Activated CD4-positive, alpha-beta T cell treated with anti-CD3 and anti-CD28 coated beads for 36 hours (primary cell): ENCODE measurements around the gene DENND2C. TPM values are rescaled to one million over a fixed set of nuclear protein-coding genes. Genes with fewer than 3 reads are reported as not detected.

Source experiments
- ATAC-seq: fragments of 200-7000 bp; cut with Tn5 transposase; one replicate; pipeline ENCODE4 v1.10.0; 2021; ENCODE audit warnings: mild to moderate bottlenecking, moderate library complexity
- CTCF ChIA-PET: fragments of 350-600 bp; sonication (Branson Sonifier 250); formaldehyde crosslinking; loops from one replicate; lab custom pipeline; 2021; ENCODE audit warnings: antibody characterized with exemption; lab: Charles Lee
- POLR2A ChIA-PET: fragments of 350-600 bp; sonication (Branson Sonifier 250); formaldehyde crosslinking; loops from one replicate; lab custom pipeline; 2021; ENCODE audit warnings: antibody characterized with exemption, inconsistent platforms; lab: Charles Lee
- DNase-seq: peaks from one replicate; pipeline ENCODE4 v3.0.0-alpha.2; 2020
- H3K27ac Mint-ChIP-seq: one replicate; pipeline ENCODE4 v1.8.0; 2021; ENCODE audit warnings: mixed read lengths
- H3K27me3 Mint-ChIP-seq: one replicate; pipeline ENCODE4 v1.8.0; 2021; ENCODE audit warnings: mixed read lengths
- H3K36me3 Mint-ChIP-seq: one replicate; pipeline ENCODE4 v1.8.0; 2021; ENCODE audit warnings: low read depth, mixed read lengths
- H3K4me1 Mint-ChIP-seq: one replicate; pipeline ENCODE4 v1.8.0; 2021; ENCODE audit warnings: mixed read lengths
- H3K4me3 Mint-ChIP-seq: one replicate; pipeline ENCODE4 v1.8.0; 2021; ENCODE audit warnings: mild to moderate bottlenecking, moderate library complexity, mixed read lengths
- H3K9me3 Mint-ChIP-seq: one replicate; pipeline ENCODE4 v1.8.0; 2021; ENCODE audit warnings: low read depth, mixed read lengths
- intact Hi-C, 2 experiments: fragments of 100-400 bp; cut with DNase I in 1 of 2; cut with micrococcal nuclease in 1 of 2; formaldehyde crosslinking; loops; one replicate each; pipeline versions ENCODE4 v1.14.2 to v1.15.1; 2022 to 2024; cut with DNase I, micrococcal nuclease
- total RNA-seq, 2 experiments: library from RNA; stranded (reverse); gene quantifications; one replicate each; pipeline ENCODE4 v1.2.3, GENCODE V29; 2021

DENND2C gene
- total RNA-seq, 2 experiments from 2014 or later, result 0.65 to 0.73 TPM

- POLR2A ChIA-PET, result no interaction called here
- H3K4me3 Mint-ChIP-seq, result no peak overlapping the region
- CTCF ChIA-PET, result interaction anchor here (1.0 kb wide), 1 partner anchor 700 kb away, joined by 3 read pairs; no protein-coding TSS in a partner anchor
Observed at GRCh38 chr1:114648503-114648902, 21.3 kb downstream of the DENND2C start.

GRCh38 chr1:114641377-114641776 lies 28.5 kb downstream of the DENND2C start:
- intact Hi-C loops, result no loop called here
- Mint-ChIP-seq H3K4me1 (no peaks in the 10 kb centered on the region), H3K27me3 (no peaks in the 10 kb centered on the region), H3K27ac (no peak overlapping the region), H3K36me3 (no peaks in the 10 kb centered on the region), H3K4me3 (no peak overlapping the region), H3K9me3 (no peaks in the 10 kb centered on the region)
- POLR2A ChIA-PET, result no interaction called here
- CTCF ChIA-PET, result interaction anchor here (0.8 to 1.4 kb wide), 2 partner anchors 10 to 19 kb away, joined by 3 to 4 read pairs; no protein-coding TSS in a partner anchor
- DNase-seq (no peak), ATAC-seq (no peak)

More at GRCh38 chr1:114648503-114648902, 21.3 kb downstream of the DENND2C start:
- no peaks in the 10 kb centered on the region for H3K4me1 Mint-ChIP-seq
- H3K36me3 Mint-ChIP-seq, result no peaks in the 10 kb centered on the region
- ATAC-seq, result no peak
- H3K27me3 Mint-ChIP-seq, result no peaks in the 10 kb centered on the region
- H3K27ac Mint-ChIP-seq, result no peak overlapping the region
- H3K9me3 Mint-ChIP-seq, result no peaks in the 10 kb centered on the region
- no peak for DNase-seq
- intact Hi-C loops, result no loop called here

- Mint-ChIP-seq H3K27me3 (peaks cover under 1% of the 10 kb centered on the region), H3K36me3 (no peaks in the 10 kb centered on the region), H3K27ac (no peak overlapping the region), H3K9me3 (no peaks in the 10 kb centered on the region), H3K4me1 (no peaks in the 10 kb centered on the region), H3K4me3 (no peak overlapping the region)
- ATAC-seq, result no peak
- intact Hi-C loops, result no loop called here
- POLR2A ChIA-PET, result no interaction called here
- no peak for DNase-seq
- CTCF ChIA-PET, result interaction anchor here (0.8 to 1.1 kb wide), 2 partner anchors 11 to 59 kb away, joined by 3 read pairs; no protein-coding TSS in a partner anchor
Observed at GRCh38 chr1:114638910-114639309, 30.9 kb downstream of the DENND2C start.

- intact Hi-C loops, result no loop called here
- Mint-ChIP-seq H3K4me1 (no peaks in the 10 kb centered on the region), H3K9me3 (no peaks in the 10 kb centered on the region), H3K4me3 (no peak overlapping the region), H3K27ac (no peak overlapping the region), H3K27me3 (peaks cover 9% of the 10 kb centered on the region), H3K36me3 (no peaks in the 10 kb centered on the region)
- CTCF ChIA-PET, result no interaction called here
- DNase-seq, result no peak
- no peak for ATAC-seq
- POLR2A ChIA-PET, result interaction anchor here (0.6 kb wide), 1 partner anchor 10 kb away, joined by 7 read pairs; no protein-coding TSS in a partner anchor
Observed at GRCh38 chr1:114632427-114632826, 37.4 kb downstream of the DENND2C start.

- intact Hi-C loops, result no loop called here
- H3K9me3 Mint-ChIP-seq, result no peaks in the 10 kb centered on the region
- ChIA-PET CTCF (no interaction called here), POLR2A (no interaction called here)
- no peaks in the 10 kb centered on the region for H3K36me3 Mint-ChIP-seq
- H3K27ac Mint-ChIP-seq, result no peak overlapping the region
- DNase-seq (no peak), ATAC-seq (no peak)
- peaks cover 10% of the 10 kb centered on the region for H3K27me3 Mint-ChIP-seq
- H3K4me3 Mint-ChIP-seq, result no peak overlapping the region
- no peaks in the 10 kb centered on the region for H3K4me1 Mint-ChIP-seq
Observed at GRCh38 chr1:114627107-114627506, 42.7 kb downstream of the DENND2C start.

- Mint-ChIP-seq H3K4me3 (no peak overlapping the region), H3K36me3 (no peaks in the 10 kb centered on the region), H3K27me3 (peaks cover 7% of the 10 kb centered on the region), H3K27ac (no peak overlapping the region), H3K9me3 (no peaks in the 10 kb centered on the region), H3K4me1 (no peaks in the 10 kb centered on the region)
- intact Hi-C loops, result no loop called here
- ChIA-PET CTCF (interaction anchor here (0.6 to 1.9 kb wide), 3 partner anchors 10 to 31 kb away, joined by 3 to 4 read pairs (median 3); no protein-coding TSS in a partner anchor), POLR2A (no interaction called here)
- DNase-seq, result no peak
- ATAC-seq, result no peak
Observed at GRCh38 chr1:114623364-114623763, 46.5 kb downstream of the DENND2C start.

- intact Hi-C loops, result no loop called here
- H3K4me3 Mint-ChIP-seq, result no peak overlapping the region
- ChIA-PET CTCF (interaction anchor here (0.5 to 1.2 kb wide), 4 partner anchors 41 to 555 kb away, joined by 3 read pairs; no protein-coding TSS in a partner anchor), POLR2A (no interaction called here)
- H3K4me1 Mint-ChIP-seq, result no peaks in the 10 kb centered on the region
- H3K27me3 Mint-ChIP-seq, result peaks cover 4% of the 10 kb centered on the region
- DNase-seq (no peak), ATAC-seq (no peak)
- no peaks in the 10 kb centered on the region for H3K9me3 Mint-ChIP-seq
- H3K36me3 Mint-ChIP-seq, result peaks cover 2% of the 10 kb centered on the region
- H3K27ac Mint-ChIP-seq, result no peak overlapping the region
Observed at GRCh38 chr1:114620419-114620818, 49.4 kb downstream of the DENND2C start.

- POLR2A ChIA-PET, result no interaction called here
- Mint-ChIP-seq H3K36me3 (peaks cover 2% of the 10 kb centered on the region), H3K4me3 (no peak overlapping the region), H3K4me1 (no peaks in the 10 kb centered on the region), H3K9me3 (no peaks in the 10 kb centered on the region), H3K27ac (no peak overlapping the region), H3K27me3 (peaks cover 4% of the 10 kb centered on the region)
- DNase-seq, result no peak
- CTCF ChIA-PET, result interaction anchor here (1.4 kb wide), 1 partner anchor 272 kb away, joined by 3 read pairs; no protein-coding TSS in a partner anchor
- no peak for ATAC-seq
- intact Hi-C loops, result loop anchor here in 1 of 2 experiments (10.0 kb wide), 1 partner anchor 244 kb away; no protein-coding TSS in a partner anchor
Observed at GRCh38 chr1:114618606-114619005, 51.2 kb downstream of the DENND2C start.

- H3K27me3 Mint-ChIP-seq, result no peaks in the 10 kb centered on the region
- no peaks in the 10 kb centered on the region for H3K4me1 Mint-ChIP-seq
- H3K9me3 Mint-ChIP-seq, result no peaks in the 10 kb centered on the region
- ChIA-PET CTCF (no interaction called here), POLR2A (no interaction called here)
- intact Hi-C loops, result loop anchor here in 1 of 2 experiments (10.0 kb wide), 1 partner anchor 236 kb away; no protein-coding TSS in a partner anchor
- H3K36me3 Mint-ChIP-seq, result no peaks in the 10 kb centered on the region
- no peak overlapping the region for H3K4me3 Mint-ChIP-seq
- ATAC-seq (no peak), DNase-seq (no peak)
- H3K27ac Mint-ChIP-seq, result no peak overlapping the region
Observed at GRCh38 chr1:114610546-114611245, 59.2 kb downstream of the DENND2C start.

- DNase-seq (no peak), ATAC-seq (no peak)
- no peak overlapping the region for H3K27ac Mint-ChIP-seq
- no peaks in the 10 kb centered on the region for H3K36me3 Mint-ChIP-seq
- intact Hi-C loops, result loop anchor here in 1 of 2 experiments (10.0 kb wide), 1 partner anchor 235 kb away; no protein-coding TSS in a partner anchor
- no peaks in the 10 kb centered on the region for H3K27me3 Mint-ChIP-seq
- H3K4me3 Mint-ChIP-seq, result no peak overlapping the region
- no peaks in the 10 kb centered on the region for H3K9me3 Mint-ChIP-seq
- no peaks in the 10 kb centered on the region for H3K4me1 Mint-ChIP-seq
- ChIA-PET POLR2A (no interaction called here), CTCF (no interaction called here)
Observed at GRCh38 chr1:114609826-114610225, 60.0 kb downstream of the DENND2C start.

GRCh38 chr1:114609026-114609425 lies 60.8 kb downstream of the DENND2C start:
- Mint-ChIP-seq H3K27me3 (no peaks in the 10 kb centered on the region), H3K36me3 (peaks cover 3% of the 10 kb centered on the region), H3K4me3 (no peak overlapping the region), H3K9me3 (no peaks in the 10 kb centered on the region), H3K4me1 (no peaks in the 10 kb centered on the region), H3K27ac (no peak overlapping the region)
- intact Hi-C loops, result no loop called here
- DNase-seq, result no peak
- ATAC-seq, result no peak
- ChIA-PET CTCF (no interaction called here), POLR2A (no interaction called here)

- Mint-ChIP-seq H3K9me3 (no peaks in the 10 kb centered on the region), H3K36me3 (peaks cover 4% of the 10 kb centered on the region), H3K4me3 (no peak overlapping the region), H3K27me3 (no peaks in the 10 kb centered on the region), H3K4me1 (no peaks in the 10 kb centered on the region), H3K27ac (no peak overlapping the region)
- intact Hi-C loops, result no loop called here
- CTCF ChIA-PET, result interaction anchor here (1.2 kb wide), 1 partner anchor 12 kb away, joined by 3 read pairs; no protein-coding TSS in a partner anchor
- DNase-seq, result no peak
- ATAC-seq, result no peak
- POLR2A ChIA-PET, result no interaction called here
Observed at GRCh38 chr1:114607223-114607622, 62.6 kb downstream of the DENND2C start.
